ENCODE data around the gene KIF5C. TPM values are rescaled to one million over a fixed set of nuclear protein-coding genes. Genes with fewer than 3 reads are reported as not detected.

KIF5C gene
- total and polyA plus RNA-seq, 2 of the 13 experiments (the other 11 are each of a cell fraction or from before 2014, with no cell fraction given), result 0.15 to 0.20 TPM

- TF ChIP-seq CC2D1A (CRISPR knock-in tag; IDR thresholded peaks at IDR 0.05) (no peak), CREB1 (IDR thresholded peaks at IDR 0.05) (no peak), CREB1 (CRISPR knock-in tag; IDR thresholded peaks at IDR 0.05) (no peak), FOSL1 (CRISPR knock-in tag; IDR thresholded peaks at IDR 0.05; ENCODE audit: borderline replicate concordance) (no peak), KDM4B (CRISPR knock-in tag; IDR thresholded peaks at IDR 0.05) (no peak)
These were observed 29.0 kb downstream of the KIF5C start (continued) for GRCh38 chr2:148903979-148904378.

- no TSS peak for BruUV-seq (replicated peaks)
- ATAC-seq (no peak), FAIRE-seq (no peak), DNase-seq (ENCODE audit: low spot score) (no peak)
- Histone ChIP-seq H3K9me3 (ENCODE audit: low read length) (peaks cover 6% of the 10 kb centered on the region), H3K9ac (ENCODE audit: insufficient read depth, low read depth, low read length) (no peak overlapping the region), H3K79me2 (ENCODE audit: insufficient read depth, low read length) (no peaks in the 10 kb centered on the region), H3K27me3 (ENCODE audit: control insufficient read depth in 1 of 2, insufficient read depth in 2 of 2, low read length in 2 of 2) (peaks cover 1 to 37% of the 10 kb centered on the region in 2 experiments; a peak in 4 of 5 replicates), H2AFZ (ENCODE audit: low read length) (no peak overlapping the region), H3K36me3 (replicated peaks in 1 of 2; ENCODE audit: control insufficient read depth in 1 of 2, insufficient read depth in 2 of 2, low read length in 2 of 2) (no peaks in the 10 kb centered on the region), H3K4me2 (ENCODE audit: low read depth, low read length) (no peak overlapping the region), H3K4me3 (replicated peaks in 1 of 3; ENCODE audit: insufficient read depth in 1 of 3, low read depth in 2 of 3, low read length in 3 of 3) (no peak overlapping the region), H3K27ac (ENCODE audit: extremely low read length, insufficient read depth, low read length) (no peak overlapping the region), H3K4me1 (ENCODE audit: insufficient read depth, low read length) (no peaks in the 10 kb centered on the region), H4K20me1 (ENCODE audit: insufficient read depth, low read length) (no peaks in the 10 kb centered on the region)
- WGBS (ENCODE audit: low lambda C conversion rate), result 6% methylated on average over 4 of the region's 4 CpGs
- ChIA-PET POLR2A (no interaction called here), CTCF (ENCODE audit: low intra/inter-chr PET ratio, low total read pairs) (no interaction called here)
- intact Hi-C loops (cut with micrococcal nuclease; ENCODE audit: unreplicated experiment) (no loop called here), in situ Hi-C loops (cut with HindIII; ENCODE audit: extremely low pct_ligation_motif_present, low pct_unique_long_range_greater_than_20kb) (no loop called here)
- TF ChIP-seq HMG20B (CRISPR knock-in tag; conservative IDR thresholded peaks at IDR 0.05) (no peak), ZNF773 (CRISPR knock-in tag; IDR thresholded peaks at IDR 0.05; ENCODE audit: borderline replicate concordance) (no peak), YEATS4 (CRISPR knock-in tag; IDR thresholded peaks at IDR 0.05; ENCODE audit: borderline replicate concordance) (no peak), SETDB1 (CRISPR knock-in tag; IDR thresholded peaks at IDR 0.05; ENCODE audit: borderline replicate concordance) (no peak), GATA4 (IDR thresholded peaks at IDR 0.05; ENCODE audit: borderline replicate concordance, low read depth) (no peak), ATF2 (CRISPR knock-in tag; IDR thresholded peaks at IDR 0.05) (no peak), ZBTB25 (CRISPR knock-in tag; IDR thresholded peaks at IDR 0.05) (no peak), HNF4A (CRISPR knock-in tag; IDR thresholded peaks at IDR 0.05) (no peak), BCL6 (CRISPR knock-in tag; IDR thresholded peaks at IDR 0.05) (no peak), ZBTB14 (CRISPR knock-in tag; IDR thresholded peaks at IDR 0.05) (no peak), ZNF207 (IDR thresholded peaks at IDR 0.05; ENCODE audit: borderline replicate concordance) (no peak), IRF1 (CRISPR knock-in tag; IDR thresholded peaks at IDR 0.05; ENCODE audit: low read depth) (no peak), GRHL1 (CRISPR knock-in tag; conservative IDR thresholded peaks at IDR 0.05) (no peak), ZBTB21 (CRISPR knock-in tag; IDR thresholded peaks at IDR 0.05) (no peak), ZNF124 (CRISPR knock-in tag; IDR thresholded peaks at IDR 0.05) (no peak)
These were observed 31.1 kb downstream of the KIF5C start for GRCh38 chr2:148906124-148906523.
